ENCODE results near the gene TRAF2.

- TF ChIP-seq TAF1 (IDR thresholded peaks at IDR 0.05; ENCODE audit: low read depth, low read length) (no peak), POU2F2 (IDR thresholded peaks at IDR 0.05; ENCODE audit: low read depth, low read length) (no peak), POLR2AphosphoS5 (IDR thresholded peaks at IDR 0.05; ENCODE audit: low read depth, low read length) (no peak)
Observed at GRCh38 chr9:136958898-136959850, 72.9 kb downstream of the TRAF2 start.
